Common myeloid progenitor, CD34-positive (primary cell): ENCODE data around the gene TMEM127.
"Not testable (repeated sequence)": the region's sequence is repeated elsewhere in the genome, so short reads cannot be mapped to it uniquely, and the experiment has no call there.

Experiments used
- CTCF ChIA-PET: fragments of 350-600 bp; sonication (Branson Sonifier 250); formaldehyde crosslinking; loops from one replicate; lab custom pipeline; 2021; ENCODE audit warnings: antibody characterized with exemption; lab: Charles Lee
- POLR2A ChIA-PET: fragments of 350-600 bp; sonication (Branson Sonifier 250); formaldehyde crosslinking; loops from one replicate; lab custom pipeline; 2021; ENCODE audit warnings: antibody characterized with exemption; lab: Charles Lee
- DNase-seq, 3 donors: peaks; one replicate each; pipeline versions ENCODE4 v3.0.0 to v3.0.0-alpha.2; 2013
- H3K27ac ChIP-seq, 2 experiments: 1 replicate in 1 of 2; 2 replicates in 1 of 2; pipeline ENCODE4 v1.7.0; 2013; ENCODE audit warnings: inconsistent platforms in 2 of 2, low read length in 2 of 2, mild to moderate bottlenecking in 2 of 2, low read depth in 1 of 2, moderate library complexity in 1 of 2; ENCODE audit not compliant: severe bottlenecking in 2 of 2, insufficient read depth in 1 of 2, poor library complexity in 1 of 2
- H3K27me3 ChIP-seq, 5 experiments: replicated peaks in 2 of 5; 1 replicate in 3 of 5; 2 replicates in 2 of 5; pipeline versions ENCODE4 v1.6.1 to v1.7.0; 2013; ENCODE audit warnings: low read length in 4 of 5, mild to moderate bottlenecking in 2 of 5, moderate library complexity in 2 of 5, inconsistent platforms in 1 of 5; ENCODE audit not compliant: insufficient read depth in 5 of 5, control insufficient read depth in 4 of 5
- H3K36me3 ChIP-seq, 4 experiments: 1 replicate in 2 of 4; 2 replicates in 2 of 4; pipeline versions ENCODE4 v1.6.1 to v1.7.0; 2013; ENCODE audit warnings: low read length in 3 of 4, control low read depth in 1 of 4, mild to moderate bottlenecking in 1 of 4; ENCODE audit not compliant: control insufficient read depth in 4 of 4, insufficient read depth in 4 of 4
- H3K4me1 ChIP-seq, 4 experiments: 1 replicate in 3 of 4; 2 replicates in 1 of 4; pipeline versions ENCODE4 v1.6.1 to v1.7.1; 2013; ENCODE audit warnings: low read length in 3 of 4, mild to moderate bottlenecking in 3 of 4, control low read depth in 1 of 4, inconsistent platforms in 1 of 4, moderate library complexity in 1 of 4; ENCODE audit not compliant: control insufficient read depth in 4 of 4, insufficient read depth in 4 of 4; ENCODE audit errors: control extremely low read depth in 1 of 4
- H3K4me3 ChIP-seq, 7 experiments: 1 replicate in 4 of 7; 2 replicates in 3 of 7; pipeline versions ENCODE4 v1.5.1 to v1.7.0; 2013; ENCODE audit warnings: mild to moderate bottlenecking in 7 of 7, low read length in 6 of 7, moderate library complexity in 6 of 7, inconsistent platforms in 2 of 7, low read depth in 2 of 7, control low read depth in 1 of 7; ENCODE audit not compliant: insufficient read depth in 4 of 7, control insufficient read depth in 1 of 7; ENCODE audit errors: extremely low read depth in 1 of 7
- H3K9me3 ChIP-seq, 5 experiments: 1 replicate in 4 of 5; 2 replicates in 1 of 5; pipeline versions ENCODE4 v1.6.1 to v1.7.1; 2013; ENCODE audit warnings: low read length in 4 of 5, mild to moderate bottlenecking in 2 of 5, inconsistent platforms in 1 of 5, low read depth in 1 of 5, moderate library complexity in 1 of 5; ENCODE audit not compliant: control insufficient read depth in 4 of 5, insufficient read depth in 2 of 5; ENCODE audit errors: control extremely low read depth in 1 of 5
- WGBS: methylation state at CpG from one replicate; pipeline ENCODE4 v1.1.5; 2013; ENCODE audit not compliant: insufficient coverage; 5-methylcytosine and 5-hydroxymethylcytosine counted together

The TMEM127 gene

GRCh38 chr2:96258166-96259022 is 7.4 kb downstream of the TMEM127 start:
- CTCF ChIA-PET, result interaction anchor here (1.1 to 4.0 kb wide), 8 partner anchors 16 to 236 kb away, joined by 3 to 23 read pairs (median 5); partner anchors contain the start of genes ASTL and SNRNP200
- H3K36me3 ChIP-seq, result peaks cover 3 to 50% (median 16%) of the 10 kb centered on the region in 4 experiments
- H3K27ac ChIP-seq, result peak overlapping the region in 1 of 2 experiments; percentile 67
- no peak for DNase-seq
- peak overlapping the region in 2 of 7 experiments; percentile 14 to 36 for H3K4me3 ChIP-seq
- H3K4me1 ChIP-seq, result peaks cover 23 to 80% (median 73%) of the 10 kb centered on the region in 4 experiments
- POLR2A ChIA-PET, result interaction anchor here (0.6 to 1.1 kb wide), 2 partner anchors 22 to 50 kb away, joined by 3 read pairs; partner anchors contain the start of gene STARD7
- H3K9me3 ChIP-seq, result no peaks in the 10 kb centered on the region
- no peaks in the 10 kb centered on the region for H3K27me3 ChIP-seq
- WGBS, result 92% methylated on average over 6 of the region's 7 CpGs

GRCh38 chr2:96257744-96258143 is 8.1 kb downstream of the TMEM127 start:
- not testable (repeated sequence) for H3K27me3 ChIP-seq, H3K9me3 ChIP-seq
- Histone ChIP-seq H3K27ac (peak overlapping the region in 1 of 2 experiments; percentile 67), H3K36me3 (peaks cover 5 to 56% (median 21%) of the 10 kb centered on the region in 4 experiments), H3K4me1 (peaks cover 23 to 80% (median 73%) of the 10 kb centered on the region in 4 experiments), H3K4me3 (peak overlapping the region in 2 of 7 experiments; percentile 14 to 36)
- 80% methylated on average over 2 of the region's 3 CpGs for WGBS
- ChIA-PET CTCF (interaction anchor here (2.0 kb wide), 1 partner anchor 83 kb away, joined by 5 read pairs; no protein-coding TSS in a partner anchor), POLR2A (interaction anchor here (1.4 to 1.8 kb wide), 2 partner anchors 16 to 49 kb away, joined by 3 to 9 read pairs; partner anchors contain the start of gene STARD7)
- peak in 2 of 3 donors; percentile 29 to 40 for DNase-seq

- ChIA-PET CTCF (interaction anchor here (1.1 to 5.9 kb wide), 7 partner anchors 9 to 82 kb away, joined by 3 to 59 read pairs (median 5); partner anchors contain the start of genes CIAO1 and TMEM127), POLR2A (interaction anchor here (0.7 to 1.8 kb wide), 4 partner anchors 15 to 111 kb away, joined by 3 to 10 read pairs (median 6); partner anchors contain the start of genes DUSP2 and STARD7)
- DNase-seq, result peak in 2 of 3 donors; percentile 79 to 82
- Histone ChIP-seq H3K27me3 (no peaks in the 10 kb centered on the region), H3K27ac (peak overlapping the region; percentile 56 to 65), H3K4me1 (peaks cover 23 to 81% (median 74%) of the 10 kb centered on the region in 4 experiments), H3K4me3 (peak overlapping the region in 6 of 7 experiments; percentile 20 to 70 (median 54)), H3K36me3 (peaks cover 9 to 62% (median 25%) of the 10 kb centered on the region in 4 experiments), H3K9me3 (no peaks in the 10 kb centered on the region)
- WGBS, result 0% methylated on average over 2 of the region's 6 CpGs
These were observed 9.1 kb downstream of the TMEM127 start for GRCh38 chr2:96256611-96257113.

GRCh38 chr2:96254571-96254970 is 11.2 kb downstream of the TMEM127 start:
- CTCF ChIA-PET, result interaction anchor here (0.7 to 5.9 kb wide), 13 partner anchors 11 to 117 kb away, joined by 3 to 59 read pairs (median 4); partner anchors contain the start of genes CIAO1, STARD7 and TMEM127
- Histone ChIP-seq H3K4me1 (peaks cover 19 to 72% (median 58%) of the 10 kb centered on the region in 4 experiments), H3K36me3 (peaks cover 6 to 66% (median 29%) of the 10 kb centered on the region in 4 experiments), H3K27ac (peak overlapping the region in 1 of 2 experiments; percentile 60), H3K9me3 (no peaks in the 10 kb centered on the region), H3K27me3 (no peaks in the 10 kb centered on the region), H3K4me3 (peak overlapping the region in 3 of 7 experiments; percentile 19 to 36 (median 22))
- POLR2A ChIA-PET, result interaction anchor here (0.8 to 1.0 kb wide), 3 partner anchors 11 to 41 kb away, joined by 3 read pairs; no protein-coding TSS in a partner anchor
- peak in 2 of 3 donors; percentile 50 to 53 for DNase-seq
- 6% methylated on average over 11 of the region's 11 CpGs for WGBS

GRCh38 chr2:96253006-96253405 is 12.8 kb downstream of the TMEM127 start:
- CTCF ChIA-PET, result interaction anchor here (1.0 to 5.9 kb wide), 5 partner anchors 8 to 51 kb away, joined by 3 to 59 read pairs (median 9); partner anchors contain the start of genes CIAO1 and TMEM127
- no peak for DNase-seq
- Histone ChIP-seq H3K27me3 (no peaks in the 10 kb centered on the region), H3K4me1 (peaks cover 12 to 56% (median 46%) of the 10 kb centered on the region in 4 experiments), H3K36me3 (peaks cover 6 to 55% (median 29%) of the 10 kb centered on the region in 4 experiments), H3K4me3 (no peak overlapping the region), H3K9me3 (no peaks in the 10 kb centered on the region), H3K27ac (peak overlapping the region in 1 of 2 experiments; percentile 56)
- WGBS, result 90% methylated on average over 7 of the region's 7 CpGs
- POLR2A ChIA-PET, result interaction anchor here (0.6 kb wide), 1 partner anchor 42 kb away, joined by 5 read pairs; no protein-coding TSS in a partner anchor

- WGBS, result 100% methylated on average over 5 of the region's 8 CpGs
- Histone ChIP-seq H3K9me3 (no peaks in the 10 kb centered on the region), H3K27me3 (no peaks in the 10 kb centered on the region), H3K36me3 (peaks cover 6 to 54% (median 29%) of the 10 kb centered on the region in 4 experiments), H3K4me3 (no peak overlapping the region), H3K27ac (no peak overlapping the region), H3K4me1 (peaks cover 10 to 52% (median 43%) of the 10 kb centered on the region in 4 experiments)
- DNase-seq, result no peak
- POLR2A ChIA-PET, result no interaction called here
- CTCF ChIA-PET, result interaction anchor here (1.7 to 5.9 kb wide), 3 partner anchors 8 to 19 kb away, joined by 5 to 59 read pairs (median 12); partner anchors contain the start of genes CIAO1 and TMEM127
These were observed 13.3 kb downstream of the TMEM127 start for GRCh38 chr2:96252526-96252925.
